Nephron progenitor cell (in vitro differentiated cells): ENCODE measurements around the gene PI4K2A.
A peak's percentile ranks its signal among the peaks of the same experiment; 100 is the strongest.

Experiments
- DNase-seq: peaks from one replicate; pipeline ENCODE4 v3.0.0; 2021
- H3K27ac Mint-ChIP-seq: 2 replicates; pipeline ENCODE4 v1.8.0; 2021; ENCODE audit warnings: mild to moderate bottlenecking, moderate library complexity, mixed read lengths
- H3K27me3 Mint-ChIP-seq: 2 replicates; pipeline ENCODE4 v1.8.0; 2021; ENCODE audit warnings: mild to moderate bottlenecking, low read depth, mixed read lengths; ENCODE audit not compliant: poor library complexity
- H3K36me3 Mint-ChIP-seq: 2 replicates; pipeline ENCODE4 v1.8.0; 2021; ENCODE audit warnings: low read depth, mixed read lengths
- H3K4me1 Mint-ChIP-seq: 2 replicates; pipeline ENCODE4 v1.8.0; 2021; ENCODE audit warnings: mixed read lengths
- H3K4me3 Mint-ChIP-seq: 2 replicates; pipeline ENCODE4 v1.8.0; 2021; ENCODE audit warnings: mild to moderate bottlenecking, moderate library complexity, mixed read lengths
- H3K9me3 Mint-ChIP-seq: 2 replicates; pipeline ENCODE4 v1.8.0; 2021; ENCODE audit warnings: mild to moderate bottlenecking, moderate library complexity, mixed read lengths
- TF ChIP-seq, protein P1 (sequence below): fragments of 200-600 bp; sonication (generic); IDR thresholded peaks from 2 replicates; pipeline ENCODE4 v1.5.0; 2021; ENCODE audit warnings: antibody characterized with exemption

PI4K2A gene

DNA sequence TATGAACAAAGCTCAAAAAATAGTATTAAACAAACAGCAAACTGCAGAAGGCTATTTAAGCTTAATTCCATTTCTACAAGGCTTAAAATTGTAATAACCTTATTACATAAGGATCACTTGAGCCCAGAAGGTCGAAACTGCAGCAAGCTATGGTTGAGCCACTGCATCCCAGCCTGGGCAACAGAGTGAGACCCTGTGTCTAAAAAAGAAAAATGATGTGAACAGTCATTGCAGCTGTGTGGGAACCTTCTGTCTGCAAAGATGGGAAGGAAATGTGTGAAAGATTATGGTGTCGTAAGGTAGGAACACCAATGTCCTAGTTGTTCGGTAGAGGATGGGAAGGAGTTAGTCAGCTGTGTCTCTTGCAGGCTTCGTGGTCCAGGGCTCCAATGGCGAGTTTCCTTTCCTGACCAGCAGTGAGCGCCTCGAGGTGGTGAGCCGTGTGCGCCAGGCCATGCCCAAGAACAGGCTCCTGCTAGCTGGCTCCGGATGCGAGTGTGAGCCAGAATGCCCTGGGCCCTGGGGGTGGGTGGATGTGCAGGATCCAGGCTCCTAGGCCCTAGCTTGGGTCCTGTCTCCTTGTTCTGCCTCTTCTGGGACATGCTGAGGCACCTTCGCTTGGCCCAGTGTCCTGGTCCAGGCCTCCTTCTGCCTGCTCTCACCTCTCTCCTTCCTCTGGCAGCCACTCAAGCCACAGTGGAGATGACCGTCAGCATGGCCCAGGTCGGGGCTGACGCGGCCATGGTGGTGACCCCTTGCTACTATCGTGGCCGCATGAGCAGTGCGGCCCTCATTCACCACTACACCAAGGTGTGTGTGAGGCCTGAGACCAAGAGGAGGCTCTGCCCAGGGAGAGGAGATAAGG lies 41.8 kb upstream of the PI4K2A start:
- Mint-ChIP-seq H3K36me3 (no peaks in the 10 kb centered on the region), H3K4me3 (no peak overlapping the region), H3K27ac (no peak overlapping the region), H3K4me1 (peaks cover 22% of the 10 kb centered on the region), H3K9me3 (no peaks in the 10 kb centered on the region), H3K27me3 (peaks cover 4% of the 10 kb centered on the region)
- no peak for DNase-seq
- TF ChIP-seq, protein P1, sequence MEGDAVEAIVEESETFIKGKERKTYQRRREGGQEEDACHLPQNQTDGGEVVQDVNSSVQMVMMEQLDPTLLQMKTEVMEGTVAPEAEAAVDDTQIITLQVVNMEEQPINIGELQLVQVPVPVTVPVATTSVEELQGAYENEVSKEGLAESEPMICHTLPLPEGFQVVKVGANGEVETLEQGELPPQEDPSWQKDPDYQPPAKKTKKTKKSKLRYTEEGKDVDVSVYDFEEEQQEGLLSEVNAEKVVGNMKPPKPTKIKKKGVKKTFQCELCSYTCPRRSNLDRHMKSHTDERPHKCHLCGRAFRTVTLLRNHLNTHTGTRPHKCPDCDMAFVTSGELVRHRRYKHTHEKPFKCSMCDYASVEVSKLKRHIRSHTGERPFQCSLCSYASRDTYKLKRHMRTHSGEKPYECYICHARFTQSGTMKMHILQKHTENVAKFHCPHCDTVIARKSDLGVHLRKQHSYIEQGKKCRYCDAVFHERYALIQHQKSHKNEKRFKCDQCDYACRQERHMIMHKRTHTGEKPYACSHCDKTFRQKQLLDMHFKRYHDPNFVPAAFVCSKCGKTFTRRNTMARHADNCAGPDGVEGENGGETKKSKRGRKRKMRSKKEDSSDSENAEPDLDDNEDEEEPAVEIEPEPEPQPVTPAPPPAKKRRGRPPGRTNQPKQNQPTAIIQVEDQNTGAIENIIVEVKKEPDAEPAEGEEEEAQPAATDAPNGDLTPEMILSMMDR: no peak

GRCh38 chr10:97599272-97599619 lies 41.2 kb upstream of the PI4K2A start:
- H3K4me3 Mint-ChIP-seq: no peak overlapping the region
- H3K4me1 Mint-ChIP-seq: peaks cover 22% of the 10 kb centered on the region
- no peak for DNase-seq
- TF ChIP-seq, protein P1: no peak
- H3K27ac Mint-ChIP-seq: no peak overlapping the region
- no peaks in the 10 kb centered on the region for H3K36me3 Mint-ChIP-seq
- H3K9me3 Mint-ChIP-seq: no peaks in the 10 kb centered on the region
- H3K27me3 Mint-ChIP-seq: peaks cover 4% of the 10 kb centered on the region

GRCh38 chr10:97600616-97601015 lies 39.9 kb upstream of the PI4K2A start:
- Mint-ChIP-seq H3K4me3 (no peak overlapping the region), H3K36me3 (no peaks in the 10 kb centered on the region), H3K9me3 (no peaks in the 10 kb centered on the region), H3K27me3 (peaks cover 4% of the 10 kb centered on the region), H3K4me1 (peaks cover 22% of the 10 kb centered on the region), H3K27ac (no peak overlapping the region)
- TF ChIP-seq, protein P1: no peak
- no peak for DNase-seq

DNA sequence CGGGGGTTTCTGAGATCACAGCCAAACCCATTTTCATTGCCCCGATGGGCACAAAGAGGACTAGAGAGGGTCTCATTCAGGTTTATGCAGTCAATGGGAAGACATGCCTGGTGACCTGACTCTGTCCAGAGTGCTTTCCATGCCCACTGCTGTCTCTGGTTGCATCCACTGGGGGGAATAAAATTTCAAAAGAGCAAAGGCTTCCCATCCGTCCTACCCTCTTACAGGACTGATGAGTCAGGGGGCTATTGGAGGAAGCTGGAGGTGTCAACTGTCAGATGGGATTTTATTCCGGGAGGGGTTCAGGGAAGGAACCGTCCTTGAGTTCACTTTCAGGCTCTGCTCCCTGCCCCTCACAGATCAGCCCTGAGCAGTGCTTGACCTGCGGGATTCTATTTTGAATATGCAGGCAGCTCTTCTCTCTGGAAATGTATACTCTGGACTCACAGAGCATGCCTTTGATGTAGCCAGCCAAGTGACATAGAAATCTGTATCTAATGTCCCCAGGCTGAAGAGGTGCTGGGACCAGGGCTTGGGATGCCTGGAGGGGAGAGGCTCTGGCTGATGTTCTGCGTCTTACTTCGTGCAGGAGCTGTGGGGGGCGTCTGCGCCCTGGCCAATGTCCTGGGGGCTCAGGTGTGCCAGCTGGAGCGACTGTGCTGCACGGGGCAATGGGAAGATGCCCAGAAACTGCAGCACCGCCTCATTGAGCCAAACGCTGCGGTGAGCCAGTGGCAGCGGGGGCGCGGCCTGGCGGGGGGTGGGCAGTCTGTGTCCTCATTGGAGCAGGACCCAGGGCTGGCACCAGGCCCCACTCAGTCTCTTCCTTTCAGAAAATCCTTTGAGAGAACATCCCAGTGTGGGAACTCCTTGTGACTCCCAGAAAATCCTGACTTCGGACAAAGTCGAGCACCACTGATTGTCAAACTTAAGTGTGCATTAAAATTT lies 38.9 kb upstream of the PI4K2A start:
- Mint-ChIP-seq H3K4me1 (peaks cover 22% of the 10 kb centered on the region), H3K27ac (no peak overlapping the region), H3K4me3 (no peak overlapping the region), H3K9me3 (no peaks in the 10 kb centered on the region), H3K27me3 (peaks cover 4% of the 10 kb centered on the region), H3K36me3 (no peaks in the 10 kb centered on the region)
- TF ChIP-seq, protein P1: no peak
- DNase-seq: no peak

DNA sequence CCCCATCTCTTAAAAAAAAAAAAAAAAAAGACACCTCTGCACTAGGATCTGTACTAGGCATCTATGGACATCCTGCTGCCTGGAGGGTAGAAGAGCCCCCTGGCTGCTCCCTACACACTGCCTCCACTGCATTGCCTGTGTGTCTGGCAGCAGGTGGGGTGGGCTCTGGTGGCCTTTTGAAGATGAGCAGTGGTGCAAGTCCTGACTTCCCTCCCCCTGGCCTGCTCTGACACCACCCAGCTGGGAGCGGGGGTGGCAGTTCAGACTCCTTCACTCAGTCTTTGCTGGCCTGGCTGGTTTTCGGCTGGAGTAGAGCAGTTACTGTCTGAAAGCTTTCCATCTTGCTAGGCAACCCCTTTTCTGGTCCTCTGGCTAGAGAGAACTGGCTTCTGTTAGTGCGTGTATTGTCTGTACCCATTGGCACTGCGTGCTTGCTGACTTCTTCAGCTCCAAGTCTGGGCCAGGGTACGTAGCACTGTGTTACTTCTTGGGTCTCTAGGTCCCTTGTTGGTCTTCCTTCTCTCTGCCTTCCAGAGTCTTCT lies 33.3 kb upstream of the PI4K2A start:
- TF ChIP-seq, protein P1: no peak
- H3K4me1 Mint-ChIP-seq: peaks cover 12% of the 10 kb centered on the region
- H3K36me3 Mint-ChIP-seq: no peaks in the 10 kb centered on the region
- no peaks in the 10 kb centered on the region for H3K9me3 Mint-ChIP-seq
- peak overlapping the region; percentile 96 for H3K27ac Mint-ChIP-seq
- no peaks in the 10 kb centered on the region for H3K27me3 Mint-ChIP-seq
- no peak overlapping the region for H3K4me3 Mint-ChIP-seq
- no peak for DNase-seq
